Activated CD4-positive, alpha-beta T cell treated with anti-CD3 and anti-CD28 coated beads, Interleukin-2, Interleukin-4, amounts not matched to agents 100 ng/mL and 50 ng/mL, durations not matched to agents 16 hours and 8 hours (primary cell): ENCODE measurements around the gene RNF223.

ENCODE experiments used
- DNase-seq: peaks from one replicate; pipeline ENCODE4 v3.0.0-alpha.2; 2020; ENCODE audit warnings: low spot score

RNF223 gene

GRCh38 chr1:1073743-1074587 lies at the start of gene RNF223:
TSS of gene RNF223 (minus strand) at chr1:1074306. CDS start at chr1:1072566, 1,740 bp downstream.
- no peak for DNase-seq

DNA sequence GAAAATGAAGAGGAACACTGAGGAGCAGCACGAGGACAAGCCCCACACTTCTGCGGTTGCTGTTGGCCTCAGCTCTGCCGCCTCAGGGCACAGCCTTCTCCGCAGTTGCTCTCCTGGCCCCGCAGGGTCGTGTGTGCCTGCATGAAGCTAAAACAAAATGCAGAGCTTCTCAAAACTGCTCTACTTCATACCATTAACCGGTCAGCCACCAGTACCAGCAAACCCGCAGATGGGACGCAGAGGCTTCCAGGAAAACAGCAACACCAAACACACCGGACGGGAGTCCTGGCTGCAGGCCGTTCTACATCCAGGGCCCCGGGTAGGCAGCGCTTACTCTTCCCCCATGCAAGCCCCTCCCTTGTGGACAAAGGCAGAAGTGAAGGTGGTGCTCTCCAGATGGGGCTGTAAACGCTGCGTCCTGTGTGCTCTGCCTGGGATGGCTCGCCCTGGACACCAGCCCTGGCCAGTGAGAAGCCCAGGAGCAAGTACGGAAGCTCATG lies 48.9 kb upstream of the RNF223 start:
- DNase-seq, result no peak

DNA sequence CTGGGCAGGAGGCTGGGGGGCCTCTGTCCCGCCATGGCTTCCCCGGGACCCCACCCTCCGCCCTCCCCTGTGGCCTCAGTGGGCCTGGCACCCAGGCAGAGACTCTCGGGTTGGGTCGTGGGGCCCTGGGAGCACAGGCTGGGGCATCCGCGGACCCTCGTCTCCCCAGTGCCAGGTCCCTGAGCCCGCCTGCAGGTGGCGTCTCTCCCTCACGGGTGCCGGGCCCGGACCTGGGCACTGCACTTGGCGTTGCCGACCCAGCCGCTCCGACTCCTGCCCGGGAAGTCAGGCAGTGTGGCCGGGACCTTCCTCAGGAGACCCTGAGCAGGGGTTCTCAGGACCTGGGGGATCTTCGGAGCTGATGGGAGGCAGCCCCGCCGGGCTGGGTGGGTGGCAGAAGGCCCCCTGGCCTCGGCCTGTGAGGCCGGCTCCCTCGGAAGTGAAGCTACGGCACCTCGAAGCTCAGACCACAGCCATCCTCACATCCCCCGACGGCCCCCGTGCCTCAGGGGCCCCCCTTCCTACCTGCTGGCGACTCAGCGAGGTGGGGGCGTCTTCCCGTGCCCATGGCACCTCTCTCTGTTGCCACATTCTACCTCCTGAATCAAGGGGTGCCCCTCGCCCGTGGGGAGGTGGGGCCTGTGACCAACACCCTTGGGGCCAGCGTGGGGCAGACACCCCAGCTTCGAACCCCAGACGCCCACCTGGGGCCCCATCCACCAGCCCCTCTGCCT lies 48.1 kb upstream of the RNF223 start:
- DNase-seq, result peak; percentile 78

DNA sequence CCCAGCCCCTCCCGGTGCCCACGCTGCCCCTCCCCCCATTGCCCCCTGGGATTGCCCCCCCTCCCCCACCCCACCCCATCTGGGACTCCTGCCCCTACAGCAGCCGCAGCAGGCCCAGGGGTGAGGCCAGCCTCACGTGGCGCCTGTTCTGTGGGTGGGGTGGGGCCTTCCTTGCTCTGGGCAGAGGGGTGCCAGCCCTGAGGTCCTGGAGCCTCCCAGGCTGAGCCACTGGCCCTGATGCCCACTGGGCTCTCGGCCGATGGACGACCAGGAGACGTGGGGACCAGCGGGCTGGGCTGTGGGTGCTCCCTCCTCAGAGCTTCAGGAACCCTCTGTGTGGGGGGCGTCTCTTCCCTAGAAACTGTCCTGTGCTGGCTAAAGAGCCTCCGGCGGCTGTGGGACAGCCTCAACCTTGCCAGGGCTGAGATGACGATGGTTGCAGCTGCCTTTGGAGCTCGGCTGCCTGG lies 47.5 kb upstream of the RNF223 start:
- no peak for DNase-seq

DNA sequence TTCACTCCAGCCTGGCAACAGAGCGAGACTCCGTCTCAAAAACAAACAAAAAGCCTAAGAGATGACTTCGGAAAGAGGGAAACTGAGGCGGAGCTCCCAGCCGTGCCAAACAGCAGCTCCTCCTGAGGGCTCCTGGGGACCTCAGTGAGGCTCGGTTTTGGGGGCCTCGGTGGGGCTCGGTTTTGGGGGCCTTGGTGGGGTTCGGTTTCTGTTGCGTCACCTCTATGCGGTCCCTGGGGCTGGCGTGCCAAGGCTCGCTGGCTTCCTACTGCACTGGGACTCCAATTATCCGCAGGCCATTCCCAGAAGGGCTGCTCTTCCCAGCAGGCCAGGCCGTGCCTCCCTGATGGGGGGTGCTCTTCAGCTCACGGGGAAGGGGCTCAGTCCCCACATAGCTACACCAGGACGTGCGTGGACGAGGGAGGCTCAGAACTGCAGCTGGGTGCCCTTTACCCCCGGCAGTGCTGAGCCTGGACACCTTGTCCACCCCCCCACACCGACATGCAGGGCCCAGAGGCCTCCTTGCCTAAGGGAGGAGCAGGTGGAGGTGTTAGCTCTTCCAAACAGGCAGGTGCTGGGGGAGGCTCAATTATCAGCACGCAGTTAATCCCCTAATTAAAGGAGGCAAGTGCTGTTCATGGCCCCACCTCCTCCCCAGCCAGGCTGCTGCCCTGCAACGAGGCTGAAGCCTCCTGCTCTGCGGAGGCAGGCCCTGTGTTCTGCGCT lies 46.9 kb upstream of the RNF223 start:
- no peak for DNase-seq

DNA sequence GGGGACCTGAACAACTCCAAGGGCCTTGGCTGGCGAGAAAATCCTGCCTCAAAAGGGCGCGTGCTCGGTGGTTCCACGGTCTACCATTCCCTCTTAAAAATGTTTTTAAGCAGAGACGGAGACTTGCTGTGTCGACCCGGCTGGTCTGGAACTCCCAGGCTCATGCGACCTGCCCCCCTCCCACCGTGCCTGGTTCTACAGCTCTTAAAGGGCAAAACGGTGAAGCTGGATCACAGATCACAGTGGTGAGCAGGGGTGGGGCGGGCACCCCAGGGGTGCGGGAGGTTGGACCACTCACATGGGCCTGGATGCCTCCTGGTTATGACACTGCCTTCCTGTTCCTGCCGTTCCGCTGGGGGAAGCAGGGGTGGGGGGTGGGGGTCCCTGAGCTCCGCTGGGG lies 46.0 kb upstream of the RNF223 start:
- no peak for DNase-seq

GRCh38 chr1:1119272-1119890 lies 45.3 kb upstream of the RNF223 start:
- no peak for DNase-seq

- no peak for DNase-seq
These were observed 44.7 kb upstream of the RNF223 start for GRCh38 chr1:1118876-1119220.

DNA sequence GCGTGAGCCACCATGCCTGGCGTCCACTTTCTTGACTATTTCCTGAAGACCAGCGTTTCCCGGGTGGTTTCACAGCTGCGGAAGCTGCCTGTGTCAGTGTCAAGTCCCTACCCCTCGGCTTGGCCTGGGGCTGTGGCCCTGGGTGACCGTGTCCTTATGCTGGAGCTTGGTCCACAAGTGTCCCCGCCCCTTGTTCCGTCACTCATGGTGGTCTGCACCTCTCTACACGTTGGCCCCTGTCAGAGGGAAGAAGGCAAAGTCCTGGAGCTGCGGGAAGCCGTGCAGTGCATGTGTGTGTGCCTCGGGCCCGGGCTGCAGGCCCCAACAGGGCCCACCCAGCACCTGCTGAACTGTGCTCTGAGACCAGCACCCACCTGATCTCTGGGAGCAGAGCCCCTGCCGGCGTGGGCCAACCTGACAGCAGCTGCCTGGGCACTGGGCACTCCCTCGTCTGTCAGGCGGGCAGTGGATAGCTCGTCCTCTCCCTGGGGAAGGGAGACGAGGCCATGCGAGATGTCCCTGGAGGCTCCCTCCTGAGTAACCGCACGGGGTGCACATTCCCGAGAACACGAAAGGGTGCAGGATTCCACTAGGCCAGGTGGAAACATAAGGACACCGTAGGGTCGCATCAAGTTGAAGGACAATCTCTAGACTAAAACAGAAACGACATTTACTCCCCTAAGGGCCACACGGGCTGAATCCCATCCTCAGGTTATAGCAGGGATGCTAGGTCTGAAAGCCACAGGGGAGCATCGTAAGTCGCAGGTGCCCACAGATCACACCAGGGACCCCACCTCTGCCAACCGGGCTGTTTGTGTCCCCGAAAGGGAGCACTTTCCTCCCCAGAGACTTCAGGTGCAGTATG lies 44.1 kb upstream of the RNF223 start:
- no peak for DNase-seq

- no peak for DNase-seq
These were observed 43.3 kb upstream of the RNF223 start for GRCh38 chr1:1117469-1117831.

DNA sequence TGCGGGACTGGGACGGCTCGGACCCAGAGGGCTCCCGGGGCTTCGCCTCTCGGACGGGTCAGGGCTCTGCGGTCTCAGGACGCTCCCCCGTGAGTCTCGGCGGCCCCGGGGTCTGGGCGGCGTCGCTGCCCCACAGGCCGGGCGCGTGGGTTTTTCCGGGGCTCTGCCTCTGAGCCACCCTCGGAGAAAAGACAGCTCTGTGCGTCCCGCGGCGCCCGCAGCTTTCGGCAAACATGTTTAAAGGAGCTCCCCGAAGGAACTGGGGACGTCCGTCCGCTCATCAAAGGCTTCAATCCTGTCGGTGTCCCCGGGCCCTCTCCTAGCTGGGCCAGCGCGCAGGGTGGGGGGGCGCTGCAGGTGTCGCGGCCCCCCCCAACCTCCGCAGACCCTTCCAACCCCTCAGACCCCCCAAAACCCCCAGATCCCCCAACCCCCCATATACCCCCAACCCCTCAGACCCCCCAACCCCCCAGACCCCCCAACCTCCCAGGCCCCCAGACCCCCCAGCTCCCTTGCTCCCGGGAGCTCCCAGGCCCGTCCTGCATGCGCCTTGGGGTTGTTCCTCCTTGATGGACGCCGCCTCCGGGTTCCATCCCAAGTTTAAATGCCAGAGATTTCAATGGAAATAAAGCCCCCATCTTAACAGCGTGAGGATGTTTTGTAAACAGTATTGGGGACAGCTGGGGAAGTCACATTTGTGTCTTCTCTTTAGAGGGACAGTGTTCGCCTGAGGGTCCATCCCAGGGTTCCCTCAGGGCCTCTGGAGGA lies 42.8 kb upstream of the RNF223 start:
- no peak for DNase-seq

DNA sequence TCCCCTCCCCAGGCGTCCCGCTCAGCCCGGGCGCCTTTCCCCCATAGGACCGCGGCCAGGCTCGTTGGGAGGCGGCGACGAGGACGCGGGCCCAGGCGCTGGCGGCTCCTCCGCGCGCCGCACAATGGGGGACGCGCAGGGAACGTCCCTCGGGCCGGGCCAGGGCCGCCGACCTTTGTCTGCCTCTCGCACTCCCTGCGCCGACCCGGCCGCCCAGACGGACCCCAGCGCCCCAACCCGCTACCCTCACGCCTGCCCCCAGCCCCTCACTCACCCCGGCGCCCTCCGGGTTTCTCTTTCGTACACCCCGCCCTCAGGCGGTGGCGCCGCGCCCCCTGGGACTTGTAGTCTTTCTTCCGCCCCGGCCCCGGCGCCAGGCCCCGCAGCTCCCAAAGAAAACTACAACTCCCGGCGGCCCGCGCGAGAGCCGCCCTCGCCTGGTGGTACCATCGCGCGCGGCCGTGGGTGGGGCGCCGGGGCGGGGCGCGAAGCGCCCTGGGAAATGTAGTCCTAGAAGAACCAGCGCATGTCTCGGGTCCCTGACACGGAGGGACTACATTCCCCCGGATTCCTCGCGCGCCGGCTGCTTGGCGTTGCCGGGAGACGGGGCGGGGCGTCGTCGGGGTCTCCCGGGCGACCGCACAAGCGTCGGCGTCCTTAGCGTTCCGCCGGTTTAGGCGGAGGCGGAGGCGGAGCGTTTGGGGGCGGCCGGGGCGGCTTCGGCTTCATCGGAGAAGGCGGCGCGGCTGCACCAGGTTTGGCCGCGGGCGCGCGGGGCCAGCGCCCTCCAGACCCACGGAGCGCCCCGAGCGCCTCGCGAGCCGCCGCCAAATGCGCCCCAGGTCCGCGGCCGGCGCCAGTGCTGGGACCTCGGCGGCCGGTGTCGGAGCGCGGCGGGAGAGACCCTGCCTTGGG lies 41.9 kb upstream of the RNF223 start, which contains the start of gene C1orf159:
Gene C1orf159, minus strand, starts transcription at position 304 of the 915 bp plus-strand sequence. CDS start 24,546 bp downstream, outside the sequence.
- DNase-seq, result peak; percentile 99

DNA sequence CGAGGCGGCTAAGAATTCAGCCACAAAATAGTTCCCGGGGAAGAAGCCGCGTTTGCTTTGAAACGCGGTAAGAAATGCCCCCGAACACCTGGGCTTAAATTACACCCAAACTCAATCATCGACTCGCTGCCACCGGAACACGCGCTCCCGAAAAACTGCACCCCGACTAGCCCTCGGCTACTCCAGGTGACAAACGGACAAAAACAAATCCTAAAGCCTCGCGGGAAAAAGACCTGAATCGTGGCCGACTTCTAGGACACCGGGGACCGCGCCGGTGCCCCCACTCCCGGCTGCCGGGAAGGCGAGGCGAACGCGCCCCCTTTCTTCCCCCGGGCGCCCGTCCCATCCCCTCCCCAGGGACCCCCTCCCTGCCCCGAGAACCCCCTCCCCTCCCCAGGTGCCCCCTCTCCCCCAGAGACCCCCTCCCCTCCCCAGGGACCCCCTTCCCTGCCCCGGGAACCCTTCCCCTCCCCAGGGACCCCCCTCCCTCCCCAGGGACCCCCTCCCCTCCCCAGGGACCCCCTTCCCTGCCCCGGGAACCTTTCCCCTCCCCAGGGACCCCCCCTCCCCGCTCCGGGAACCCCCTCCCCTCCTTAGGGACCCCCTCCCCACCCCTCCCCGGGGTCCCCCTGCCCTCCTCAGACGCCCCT lies 41.2 kb upstream of the RNF223 start:
- DNase-seq, result no peak

DNA sequence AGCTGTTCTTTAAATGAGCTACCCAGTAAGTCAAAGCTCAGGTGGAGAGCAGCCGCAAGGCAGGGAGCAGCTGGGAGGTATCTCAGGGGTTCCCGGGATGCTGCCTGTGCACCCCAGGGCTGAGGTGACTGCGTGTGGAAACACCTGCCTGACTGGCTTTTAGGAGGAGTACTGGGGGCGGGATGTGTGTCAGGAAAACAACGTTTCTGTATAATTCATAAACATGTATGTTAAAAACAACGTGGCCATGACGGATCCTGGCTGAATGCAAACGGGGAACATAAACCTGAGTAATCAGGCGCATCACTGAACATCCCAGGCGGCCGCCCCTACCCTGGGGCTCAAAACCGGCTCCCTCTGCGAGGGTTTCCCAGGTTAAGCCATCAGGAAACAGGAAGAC lies 40.3 kb upstream of the RNF223 start:
- DNase-seq, result no peak

- DNase-seq, result no peak
These were observed 38.3 kb upstream of the RNF223 start for GRCh38 chr1:1112237-1112985.

GRCh38 chr1:1111516-1112236 lies 37.6 kb upstream of the RNF223 start:
- DNase-seq, result no peak

DNA sequence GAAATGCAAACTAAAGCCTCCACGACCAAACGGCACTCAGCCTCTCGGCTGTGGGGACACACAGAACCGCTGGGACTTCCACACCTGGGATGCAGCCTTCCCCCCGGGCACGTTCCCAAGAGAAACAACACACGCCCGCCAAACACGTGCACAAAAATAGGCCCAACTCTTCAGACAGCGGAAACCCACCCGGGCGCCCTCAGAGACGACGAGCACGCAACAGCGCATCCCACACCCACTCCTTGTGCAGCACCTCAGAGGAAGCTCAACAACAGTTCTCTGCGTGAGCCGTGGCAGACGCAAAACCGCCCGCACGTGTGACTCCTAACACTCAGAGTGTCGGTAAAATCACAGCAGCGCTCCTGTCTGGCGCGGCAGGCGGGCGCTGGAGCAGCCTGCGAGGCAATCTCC lies 36.5 kb upstream of the RNF223 start:
- DNase-seq, result no peak
